Measurements from ENCODE around the gene TSSC4.
A peak's percentile ranks its signal among the peaks of the same experiment; 100 is the strongest.

Gene TSSC4

DNA sequence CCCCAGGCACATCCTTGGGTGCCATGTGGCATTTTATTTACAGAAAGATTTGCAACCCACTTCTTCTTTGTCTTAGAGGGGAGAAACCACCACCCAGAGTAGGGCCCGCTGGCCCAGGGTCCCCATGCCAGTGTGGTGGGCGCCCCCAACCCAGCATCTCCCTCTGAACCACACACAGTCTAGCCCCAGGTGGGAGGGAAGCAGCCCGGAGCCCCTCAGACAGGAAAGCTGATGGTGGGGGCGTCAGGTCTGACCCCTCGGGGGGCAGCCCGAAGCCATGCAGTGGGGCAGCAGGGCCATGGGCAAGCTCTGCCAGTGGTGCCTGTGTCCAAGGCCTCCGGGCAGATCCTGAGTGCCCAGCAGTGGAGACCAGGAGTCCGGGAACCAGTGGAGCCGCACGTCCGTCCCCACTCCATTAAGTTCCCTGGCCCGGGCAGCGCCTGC is 32.1 kb downstream of the TSSC4 start:
- TF ChIP-seq, protein P1, sequence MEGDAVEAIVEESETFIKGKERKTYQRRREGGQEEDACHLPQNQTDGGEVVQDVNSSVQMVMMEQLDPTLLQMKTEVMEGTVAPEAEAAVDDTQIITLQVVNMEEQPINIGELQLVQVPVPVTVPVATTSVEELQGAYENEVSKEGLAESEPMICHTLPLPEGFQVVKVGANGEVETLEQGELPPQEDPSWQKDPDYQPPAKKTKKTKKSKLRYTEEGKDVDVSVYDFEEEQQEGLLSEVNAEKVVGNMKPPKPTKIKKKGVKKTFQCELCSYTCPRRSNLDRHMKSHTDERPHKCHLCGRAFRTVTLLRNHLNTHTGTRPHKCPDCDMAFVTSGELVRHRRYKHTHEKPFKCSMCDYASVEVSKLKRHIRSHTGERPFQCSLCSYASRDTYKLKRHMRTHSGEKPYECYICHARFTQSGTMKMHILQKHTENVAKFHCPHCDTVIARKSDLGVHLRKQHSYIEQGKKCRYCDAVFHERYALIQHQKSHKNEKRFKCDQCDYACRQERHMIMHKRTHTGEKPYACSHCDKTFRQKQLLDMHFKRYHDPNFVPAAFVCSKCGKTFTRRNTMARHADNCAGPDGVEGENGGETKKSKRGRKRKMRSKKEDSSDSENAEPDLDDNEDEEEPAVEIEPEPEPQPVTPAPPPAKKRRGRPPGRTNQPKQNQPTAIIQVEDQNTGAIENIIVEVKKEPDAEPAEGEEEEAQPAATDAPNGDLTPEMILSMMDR (IDR thresholded peaks at IDR 0.05; ENCODE audit: insufficient read depth, low read length, poor library complexity, severe bottlenecking) = no peak
- Histone ChIP-seq H3K4me3 (replicated peaks; ENCODE audit: low read depth, low read length) (no peak overlapping the region), H3K36me3 (ENCODE audit: control insufficient read depth, insufficient read depth, low read length) (no peaks in the 10 kb centered on the region), H3K27me3 (replicated peaks; ENCODE audit: control insufficient read depth, insufficient read depth, low read length) (no peaks in the 10 kb centered on the region)
- peak; percentile 1 for DNase-seq (ENCODE audit: extremely low read depth, insufficient read length)

DNA sequence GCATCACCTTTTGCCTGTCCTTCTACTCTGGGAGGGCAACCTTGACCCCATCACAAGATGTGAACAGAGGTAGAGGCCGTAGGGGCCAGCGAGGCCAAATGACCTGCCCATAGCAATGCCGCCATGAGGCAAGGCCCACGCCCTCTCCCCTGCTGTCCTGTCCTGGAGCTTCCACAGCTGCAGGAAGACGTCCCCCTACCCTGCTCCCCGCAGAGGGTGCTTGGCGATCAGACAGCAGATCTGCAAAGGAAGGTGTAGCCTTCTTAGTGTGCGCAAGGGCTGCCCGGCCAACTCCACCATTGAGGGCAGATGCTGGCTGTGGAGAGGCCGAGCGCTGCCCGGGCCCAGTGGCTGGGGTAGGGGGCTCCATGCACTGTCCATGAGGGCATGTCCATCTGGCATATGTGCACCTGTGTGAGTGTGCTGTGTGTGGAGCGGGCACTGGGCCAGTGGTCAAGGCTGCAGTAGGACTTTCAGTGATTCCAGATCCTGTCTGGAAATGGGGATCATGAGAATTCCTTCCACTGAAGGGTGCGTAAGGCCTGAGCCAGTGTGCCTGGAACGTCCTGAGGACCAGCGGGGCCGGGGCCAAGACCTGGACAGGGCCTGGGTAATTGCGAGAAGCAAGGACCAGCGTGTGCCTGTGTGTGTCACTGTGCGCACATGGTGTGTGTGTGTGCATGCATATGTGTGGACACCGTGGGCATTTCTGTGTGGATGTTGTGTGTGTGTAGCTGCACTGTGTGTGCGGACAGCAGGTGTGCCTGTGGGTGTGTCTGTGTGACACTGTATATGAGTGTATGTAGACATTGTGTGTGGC is 32.8 kb downstream of the TSSC4 start:
- Histone ChIP-seq H3K36me3 (ENCODE audit: control insufficient read depth, insufficient read depth, low read length) (no peaks in the 10 kb centered on the region), H3K4me3 (replicated peaks; ENCODE audit: low read depth, low read length) (no peak overlapping the region), H3K27me3 (replicated peaks; ENCODE audit: control insufficient read depth, insufficient read depth, low read length) (no peaks in the 10 kb centered on the region)
- TF ChIP-seq, protein P1 (IDR thresholded peaks at IDR 0.05; ENCODE audit: insufficient read depth, low read length, poor library complexity, severe bottlenecking) = no peak
- DNase-seq (ENCODE audit: extremely low read depth, insufficient read length) = peak; percentile 3

DNA sequence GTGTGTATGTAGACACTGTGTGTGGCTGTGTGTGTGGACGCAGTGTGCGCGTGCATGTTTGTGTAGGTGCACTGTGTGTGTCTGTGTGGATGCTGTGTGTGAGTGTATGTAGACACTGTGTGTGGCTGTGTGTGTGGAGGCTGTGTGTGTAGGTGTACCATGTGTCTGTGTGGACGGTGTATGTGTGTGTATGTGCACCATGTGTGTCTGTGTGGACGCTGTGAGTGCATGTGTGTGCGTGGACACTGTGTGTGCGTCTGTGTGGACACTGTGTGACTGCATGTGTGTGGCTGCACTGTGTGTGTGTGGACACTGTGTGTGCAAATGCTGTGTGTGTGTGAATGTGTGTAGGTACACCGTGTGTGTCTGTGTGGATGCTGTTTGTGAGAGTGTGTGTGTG is 33.5 kb downstream of the TSSC4 start:
- no peaks in the 10 kb centered on the region for H3K27me3 ChIP-seq (replicated peaks; ENCODE audit: control insufficient read depth, insufficient read depth, low read length)
- DNase-seq (ENCODE audit: extremely low read depth, insufficient read length) = peak; percentile 4
- TF ChIP-seq, protein P1 (IDR thresholded peaks at IDR 0.05; ENCODE audit: insufficient read depth, low read length, poor library complexity, severe bottlenecking) = no peak
- no peak overlapping the region for H3K4me3 ChIP-seq (replicated peaks; ENCODE audit: low read depth, low read length)
- H3K36me3 ChIP-seq (ENCODE audit: control insufficient read depth, insufficient read depth, low read length) = no peaks in the 10 kb centered on the region

DNA sequence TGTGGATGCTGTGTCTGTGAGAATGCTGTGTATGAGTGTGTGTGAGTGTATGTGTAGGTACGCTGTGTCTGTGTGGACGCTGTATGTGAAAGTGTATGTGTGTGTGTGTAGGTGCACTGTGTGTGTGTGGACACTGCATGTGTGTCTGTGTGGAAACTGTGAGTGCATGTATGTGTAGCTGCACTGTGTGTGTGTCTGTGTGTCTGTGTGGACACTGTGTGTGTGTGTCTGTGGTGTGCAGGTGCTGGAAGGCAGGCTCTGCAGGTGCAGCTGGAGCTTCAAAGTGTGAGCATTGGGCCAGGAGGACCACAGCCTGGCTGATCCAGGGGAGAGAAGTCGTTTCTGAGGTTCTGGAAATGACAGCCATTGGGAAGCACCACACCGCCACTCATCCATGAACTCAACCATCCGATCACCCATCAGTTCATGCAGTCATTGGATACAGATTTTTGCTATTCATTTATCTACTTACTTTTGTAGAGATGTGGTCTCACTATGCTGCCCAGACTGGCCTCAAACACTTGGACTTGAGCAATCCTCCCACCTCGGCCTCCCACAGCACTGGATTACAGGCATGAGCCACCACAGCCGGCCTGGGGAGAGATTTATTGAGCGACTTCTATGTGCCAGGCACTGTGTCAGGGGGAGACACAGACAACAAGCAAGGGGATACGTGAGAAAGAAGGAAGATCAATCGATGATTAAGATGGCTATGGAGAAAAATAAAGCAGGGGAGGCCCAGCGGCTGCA is 34.1 kb downstream of the TSSC4 start:
- DNase-seq (ENCODE audit: extremely low read depth, insufficient read length) = no peak
- H3K36me3 ChIP-seq (ENCODE audit: control insufficient read depth, insufficient read depth, low read length) = no peaks in the 10 kb centered on the region
- H3K27me3 ChIP-seq (replicated peaks; ENCODE audit: control insufficient read depth, insufficient read depth, low read length) = no peaks in the 10 kb centered on the region
- no peak overlapping the region for H3K4me3 ChIP-seq (replicated peaks; ENCODE audit: low read depth, low read length)
- TF ChIP-seq, protein P1 (IDR thresholded peaks at IDR 0.05; ENCODE audit: insufficient read depth, low read length, poor library complexity, severe bottlenecking) = no peak

DNA sequence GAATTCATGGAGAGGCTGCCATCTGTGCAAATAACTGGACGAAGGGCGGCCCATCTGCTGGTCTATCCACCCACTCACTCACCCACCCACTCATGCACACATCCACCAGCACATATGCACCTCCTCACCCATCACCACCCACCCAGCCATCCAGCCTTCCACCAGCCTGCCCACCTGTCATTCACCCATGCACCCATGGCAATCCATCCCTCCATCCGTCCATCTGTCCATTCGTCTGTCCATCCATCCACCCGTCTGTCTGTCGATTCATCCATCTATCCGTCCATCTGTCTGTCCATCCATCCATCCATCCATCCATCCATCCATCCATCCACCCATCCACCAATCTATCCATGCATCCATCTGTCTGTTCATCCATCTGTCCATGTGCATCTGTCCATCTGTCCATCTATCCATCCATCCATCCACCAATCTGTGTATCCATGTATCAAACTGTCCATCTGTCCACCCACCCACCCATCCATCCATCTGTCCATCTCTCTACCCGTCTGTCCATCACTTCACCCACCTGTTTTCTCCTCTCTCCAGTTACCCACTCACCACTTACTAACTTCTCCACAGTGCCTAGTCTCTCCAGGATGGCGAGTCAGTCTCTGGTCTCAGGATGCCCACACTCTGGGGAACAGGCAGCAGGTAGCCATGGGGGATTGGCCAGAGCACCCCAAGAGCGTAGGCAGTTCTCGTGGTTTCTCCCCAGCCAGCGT is 34.9 kb downstream of the TSSC4 start:
- H3K27me3 ChIP-seq (replicated peaks; ENCODE audit: control insufficient read depth, insufficient read depth, low read length) = no peaks in the 10 kb centered on the region
- no peak for DNase-seq (ENCODE audit: extremely low read depth, insufficient read length)
- no peak overlapping the region for H3K4me3 ChIP-seq (replicated peaks; ENCODE audit: low read depth, low read length)
- no peaks in the 10 kb centered on the region for H3K36me3 ChIP-seq (ENCODE audit: control insufficient read depth, insufficient read depth, low read length)
- TF ChIP-seq, protein P1 (IDR thresholded peaks at IDR 0.05; ENCODE audit: insufficient read depth, low read length, poor library complexity, severe bottlenecking) = no peak

All from GM06990 (cell line).